Activated CD4-positive, CD25-positive, alpha-beta regulatory T cell treated with anti-CD3 and anti-CD28 coated beads, Interleukin-2, amount 50 U/mL, for 72 hours (primary cell): ENCODE results near the gene PROSER3.
A peak's percentile ranks its signal among the peaks of the same experiment; 100 is the strongest.

Experiments used
- DNase-seq: peaks from one replicate; pipeline ENCODE4 v3.0.0; 2021

Gene PROSER3

DNA sequence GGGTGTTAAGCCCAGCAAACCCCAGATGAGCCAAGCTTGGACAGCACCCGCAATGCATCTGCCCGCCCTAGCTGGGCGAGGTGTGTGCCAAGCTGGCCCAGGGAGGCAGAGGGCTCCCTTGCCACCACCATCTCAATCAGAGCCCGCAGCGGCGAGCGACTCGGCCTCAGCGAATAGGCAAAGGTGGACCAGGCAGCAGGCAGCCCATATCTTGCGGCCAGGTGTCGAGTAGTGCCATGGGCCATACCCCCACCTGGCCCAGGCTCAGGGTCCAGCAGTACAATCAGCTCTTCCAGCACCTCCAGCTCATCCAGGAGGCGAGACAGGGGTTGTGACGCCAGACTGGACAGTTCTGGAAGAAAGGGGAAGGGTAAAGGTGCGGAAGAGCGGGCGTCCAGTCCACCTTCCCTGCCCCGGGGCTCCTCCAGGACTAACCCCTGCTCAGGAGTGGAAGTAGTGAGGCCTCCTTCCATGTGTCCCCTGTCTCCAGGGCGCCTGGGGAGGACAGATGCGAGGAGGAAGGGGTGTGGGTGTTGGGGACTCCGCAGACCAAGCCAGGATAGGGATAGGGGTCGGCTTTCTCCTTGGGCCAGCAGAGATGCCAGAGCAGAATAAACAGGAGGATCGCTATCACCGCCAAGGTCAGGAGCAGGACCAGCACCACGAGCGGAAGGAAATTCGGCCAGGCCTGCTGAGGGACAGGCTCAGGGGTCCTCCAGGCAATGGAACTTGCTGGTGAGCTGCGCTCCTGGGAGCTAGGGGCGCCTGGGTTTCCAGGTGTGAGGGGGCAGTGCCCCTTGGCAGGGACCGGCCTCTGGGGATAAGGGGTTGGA is 18.5 kb upstream of the PROSER3 start:
- DNase-seq, result no peak

DNA sequence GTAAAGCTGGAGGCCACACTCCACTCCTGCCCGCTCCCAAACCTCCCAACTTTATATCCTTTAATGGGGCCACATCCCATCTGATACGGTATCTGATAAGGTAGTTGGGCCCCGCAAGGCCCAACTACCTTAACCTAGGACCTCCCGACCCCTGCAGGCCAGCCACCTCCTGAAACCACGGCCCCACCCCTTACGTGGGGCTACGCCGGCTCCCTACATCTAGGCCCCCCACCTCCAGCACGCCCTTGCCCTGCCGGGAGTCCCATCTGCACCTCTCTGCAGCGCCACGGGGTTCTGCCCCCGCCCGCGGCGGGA is 17.9 kb upstream of the PROSER3 start:
- no peak for DNase-seq

- peak; percentile 95 for DNase-seq
These were observed 17.4 kb upstream of the PROSER3 start for GRCh38 chr19:35740423-35741202.

DNA sequence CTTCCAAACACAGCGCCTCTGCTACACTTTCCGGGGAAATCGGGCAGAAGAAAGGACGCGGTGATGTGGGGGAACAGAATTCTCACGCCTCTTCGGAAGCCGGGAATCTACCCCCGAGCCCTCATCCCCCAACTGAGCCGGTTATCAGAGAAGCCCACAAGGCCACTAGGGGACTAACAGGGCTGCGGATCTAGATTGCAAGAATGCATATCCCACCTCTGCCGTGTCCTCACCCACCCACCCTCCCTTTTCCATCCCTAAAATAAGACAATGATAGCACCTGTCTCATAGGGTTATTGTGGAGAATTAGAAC is 16.8 kb upstream of the PROSER3 start:
- DNase-seq, result no peak

DNA sequence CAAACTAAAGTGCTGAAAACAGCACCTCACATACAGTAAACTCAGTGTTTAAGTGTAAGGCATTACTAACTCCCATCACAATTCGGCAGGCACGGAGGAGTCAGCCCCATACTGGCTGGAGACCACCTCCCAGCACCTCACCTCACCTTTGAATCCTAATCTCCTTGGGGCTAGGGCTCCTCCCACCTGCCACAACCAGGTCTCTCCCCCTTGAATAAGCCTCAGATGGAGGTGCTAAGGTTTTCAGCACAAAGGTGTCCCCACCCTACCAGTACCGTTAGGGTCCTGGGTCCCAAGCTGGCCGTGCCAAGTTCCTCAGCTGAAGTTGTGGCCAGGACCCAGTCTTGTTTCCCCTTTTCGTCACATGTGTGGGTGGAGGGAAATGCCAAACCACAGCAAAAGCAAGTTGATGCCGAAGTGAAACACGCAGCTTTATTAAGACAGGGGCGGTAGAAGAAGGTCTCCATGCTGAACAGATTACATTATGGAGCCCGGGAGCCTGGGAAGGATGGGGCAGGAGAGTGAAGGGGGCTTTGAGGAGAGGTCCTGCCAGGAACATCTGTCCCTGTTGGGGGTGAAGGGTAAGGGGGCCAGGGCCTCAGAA is 15.8 kb upstream of the PROSER3 start, which contains the start of gene IGFLR1:
Gene IGFLR1 (minus strand): TSS at position 332 of the 604 bp plus-strand sequence. CDS start 1,272 bp downstream, outside the sequence.
- peak; percentile 66 for DNase-seq

- DNase-seq, result no peak
These were observed 14.1 kb upstream of the PROSER3 start for GRCh38 chr19:35743640-35744429.

DNA sequence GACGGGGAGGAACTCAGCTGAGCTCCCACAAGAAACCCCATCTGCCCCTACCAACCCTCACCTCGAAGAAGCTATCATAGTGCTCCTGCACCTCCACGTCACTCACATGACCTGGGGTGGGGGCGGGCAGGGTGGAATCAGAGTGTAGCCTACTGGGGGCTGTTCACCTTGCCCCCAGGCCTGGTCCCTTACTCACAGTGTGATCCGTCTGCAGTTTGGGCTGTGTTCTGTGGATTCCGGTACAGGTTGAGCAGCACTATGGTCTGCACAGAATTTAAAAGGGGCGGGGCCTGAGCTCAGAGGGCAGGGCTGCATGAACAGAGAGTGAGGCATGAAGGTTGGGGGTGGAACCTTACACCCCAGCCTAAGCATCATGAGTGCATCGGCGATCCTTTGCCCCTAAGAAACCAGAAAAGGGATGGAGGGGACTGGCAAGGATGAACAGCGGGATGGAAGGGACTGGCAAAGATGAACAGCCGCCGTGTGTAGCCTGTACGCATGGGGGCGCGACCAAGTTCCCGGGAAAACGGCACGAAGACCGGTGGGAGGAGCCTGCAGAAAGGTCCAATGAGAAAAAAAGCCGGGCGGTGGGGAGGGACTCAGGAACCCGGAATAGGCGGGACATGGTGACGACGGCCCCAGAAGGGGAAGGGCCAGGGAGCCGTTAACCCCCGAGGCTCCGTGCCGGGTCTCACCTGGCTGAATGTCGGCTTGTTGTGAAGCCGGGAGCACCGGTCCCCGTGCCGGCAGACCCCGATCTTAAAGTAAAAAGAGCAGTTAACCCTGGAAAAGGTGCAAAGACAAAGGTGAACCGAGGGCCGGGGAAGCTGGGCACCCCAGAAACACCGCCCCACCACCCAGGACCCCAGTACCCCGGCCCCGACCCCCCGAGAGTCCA is 13.3 kb upstream of the PROSER3 start:
- peak; percentile 90 for DNase-seq

DNA sequence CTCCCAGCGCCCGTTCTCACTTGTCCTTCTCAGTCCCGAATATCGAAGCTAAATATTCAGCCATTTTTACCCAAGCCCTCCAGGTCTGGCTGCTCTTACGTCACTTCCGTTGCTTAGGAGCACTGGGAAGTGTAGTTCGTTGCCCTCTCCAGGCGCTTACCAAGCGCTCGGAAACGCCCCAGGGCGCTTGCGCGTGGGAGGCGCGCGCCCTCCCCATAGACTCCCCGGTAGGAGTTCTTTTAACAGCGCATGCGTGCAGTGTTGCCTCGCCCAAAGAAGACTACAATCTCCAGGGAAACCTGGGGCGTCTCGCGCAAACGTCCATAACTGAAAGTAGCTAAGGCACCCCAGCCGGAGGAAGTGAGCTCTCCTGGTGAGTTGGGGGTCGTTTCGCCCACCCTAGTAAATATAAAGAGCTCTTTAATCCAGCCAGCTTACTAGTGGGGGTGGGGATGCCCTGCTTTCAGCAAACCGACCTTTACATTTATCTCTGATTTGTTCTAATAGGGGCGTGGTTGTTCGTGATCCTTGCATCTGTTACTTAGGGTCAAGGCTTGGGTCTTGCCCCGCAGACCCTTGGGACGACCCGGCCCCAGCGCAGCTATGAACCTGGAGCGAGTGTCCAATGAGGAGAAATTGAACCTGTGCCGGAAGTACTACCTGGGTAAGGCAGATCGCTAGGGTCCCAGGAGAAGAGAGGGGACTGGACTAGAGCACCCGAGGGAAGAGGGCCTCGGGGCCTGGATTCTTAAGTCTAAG is 12.5 kb upstream of the PROSER3 start, which contains the start of the genes PSENEN and U2AF1L4:
Gene PSENEN (plus strand): TSS at position 324 of the 759 bp plus-strand sequence. CDS start 280 bp downstream, at position 604.
Gene U2AF1L4 (minus strand): TSS at position 91 of the 759 bp plus-strand sequence. CDS start 27 bp downstream, at position 64.
- DNase-seq, result peak; percentile 93

DNA sequence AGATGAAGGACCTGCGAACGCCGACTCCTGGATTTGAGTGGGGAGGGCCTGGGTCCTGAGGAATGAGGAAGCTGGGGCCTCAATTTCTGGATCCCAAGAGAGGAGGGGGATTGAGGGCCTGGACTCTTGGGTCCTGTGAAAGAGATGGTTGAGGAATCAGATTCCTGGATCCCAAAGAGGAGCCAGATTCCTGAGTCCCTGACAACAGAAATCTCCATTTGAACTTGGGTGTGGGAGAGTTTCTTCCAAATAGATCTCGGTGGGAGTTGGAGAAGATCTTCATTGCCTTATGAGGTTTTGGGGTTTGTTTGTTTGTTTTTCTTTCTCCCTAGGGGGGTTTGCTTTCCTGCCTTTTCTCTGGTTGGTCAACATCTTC is 11.9 kb upstream of the PROSER3 start:
- no peak for DNase-seq

GRCh38 chr19:35746531-35746930 is 11.4 kb upstream of the PROSER3 start:
- DNase-seq, result peak; percentile 21

DNA sequence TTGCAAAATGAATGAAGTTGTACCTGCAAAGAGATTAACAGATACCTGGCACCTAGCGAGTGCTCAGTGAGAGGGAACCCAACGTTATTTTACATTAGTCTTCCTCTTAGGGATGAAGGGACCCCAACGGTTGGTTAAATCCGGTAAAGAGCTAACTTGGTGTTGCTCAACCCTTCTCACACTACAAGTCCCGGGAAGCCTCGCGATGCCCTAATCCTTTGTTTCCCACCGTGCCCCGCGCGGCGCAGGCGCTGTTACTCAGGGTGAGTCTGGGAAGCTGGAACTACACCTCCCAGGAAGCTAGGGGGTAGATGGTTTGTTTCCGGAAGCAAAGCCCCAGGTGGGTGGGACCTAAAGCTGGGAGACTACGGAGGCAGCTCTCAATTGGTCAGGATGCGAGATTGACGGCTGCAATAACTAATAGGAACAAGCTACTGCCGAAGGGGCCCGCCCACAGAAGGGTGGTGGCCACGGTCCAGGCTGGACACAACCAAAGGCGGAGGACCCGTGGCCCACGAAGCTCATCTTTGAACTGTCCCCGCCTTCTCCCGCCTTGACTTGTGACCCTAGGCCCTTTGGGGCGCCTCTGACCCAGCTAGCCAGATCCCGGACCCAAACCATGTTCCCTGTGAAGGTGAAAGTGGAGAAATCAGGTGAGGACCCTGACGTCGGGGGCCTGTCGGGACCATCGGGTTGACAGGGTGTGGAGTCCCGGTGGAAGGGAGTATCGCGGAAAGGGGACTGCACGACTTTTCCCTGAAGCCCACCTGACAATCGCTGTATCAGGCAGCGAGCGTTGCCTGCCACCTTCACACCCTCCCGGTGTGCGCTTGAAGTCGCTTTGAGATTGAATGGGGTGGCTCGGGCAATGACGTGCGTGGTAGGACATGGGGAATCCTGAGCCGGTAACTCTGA is 9.6 kb upstream of the PROSER3 start, which contains the start of gene LIN37:
Gene LIN37 (plus strand): TSS at position 471 of the 915 bp plus-strand sequence. CDS start 149 bp downstream, at position 620.
- peak; percentile 95 for DNase-seq

GRCh38 chr19:35750167-35750566 is 7.8 kb upstream of the PROSER3 start:
- DNase-seq, result no peak

DNA sequence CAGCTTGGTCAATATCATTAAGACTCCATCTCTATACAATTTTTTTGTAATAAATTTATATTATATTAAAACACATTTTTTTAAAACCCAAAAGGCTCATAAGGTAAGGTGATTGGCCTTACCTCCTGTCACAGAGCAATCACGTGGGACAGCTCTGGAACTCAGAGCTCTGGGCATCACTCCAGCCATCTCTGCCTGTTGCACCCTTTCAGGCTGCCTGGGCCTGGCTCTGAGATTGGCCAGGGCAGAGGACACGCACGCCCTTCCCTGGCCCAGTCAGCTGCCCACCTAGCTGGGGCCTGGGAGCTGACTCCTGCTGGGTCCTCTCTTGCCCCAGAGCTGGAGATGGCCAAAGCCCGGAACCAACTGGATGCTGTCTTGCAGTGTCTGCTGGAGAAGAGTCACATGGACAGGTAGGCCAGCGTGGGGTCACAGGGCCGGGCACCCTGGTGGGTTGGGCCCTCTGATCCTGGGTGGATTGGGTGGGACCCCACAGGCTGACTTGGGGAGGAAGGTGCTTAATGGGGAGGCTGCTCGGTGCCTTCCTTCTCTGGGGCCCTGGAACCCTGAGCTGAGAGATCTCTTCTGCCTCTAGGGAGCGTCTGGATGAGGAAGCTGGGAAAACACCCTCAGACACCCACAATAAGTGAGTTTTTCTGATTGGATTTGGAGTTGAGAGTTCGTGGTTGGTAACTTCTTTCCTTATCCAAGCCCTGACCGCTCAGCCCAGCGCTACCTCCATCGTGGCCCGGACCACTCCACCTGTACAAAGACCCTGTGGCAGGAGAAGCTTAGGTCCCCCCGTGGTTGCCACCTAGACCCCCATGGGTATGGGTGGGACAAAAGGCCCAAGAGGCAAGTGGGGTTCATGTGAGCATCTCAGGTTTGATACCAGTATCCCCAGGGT is 5.9 kb upstream of the PROSER3 start:
- DNase-seq, result peak; percentile 26

GRCh38 chr19:35752746-35753350 is 5.1 kb upstream of the PROSER3 start:
- DNase-seq, result no peak

- peak; percentile 23 for DNase-seq
These were observed 4.2 kb upstream of the PROSER3 start for GRCh38 chr19:35753634-35754369.

- no peak for DNase-seq
These were observed 3.4 kb upstream of the PROSER3 start for GRCh38 chr19:35754370-35755130.
